ENCODE results near the gene FAM185A.

DNA sequence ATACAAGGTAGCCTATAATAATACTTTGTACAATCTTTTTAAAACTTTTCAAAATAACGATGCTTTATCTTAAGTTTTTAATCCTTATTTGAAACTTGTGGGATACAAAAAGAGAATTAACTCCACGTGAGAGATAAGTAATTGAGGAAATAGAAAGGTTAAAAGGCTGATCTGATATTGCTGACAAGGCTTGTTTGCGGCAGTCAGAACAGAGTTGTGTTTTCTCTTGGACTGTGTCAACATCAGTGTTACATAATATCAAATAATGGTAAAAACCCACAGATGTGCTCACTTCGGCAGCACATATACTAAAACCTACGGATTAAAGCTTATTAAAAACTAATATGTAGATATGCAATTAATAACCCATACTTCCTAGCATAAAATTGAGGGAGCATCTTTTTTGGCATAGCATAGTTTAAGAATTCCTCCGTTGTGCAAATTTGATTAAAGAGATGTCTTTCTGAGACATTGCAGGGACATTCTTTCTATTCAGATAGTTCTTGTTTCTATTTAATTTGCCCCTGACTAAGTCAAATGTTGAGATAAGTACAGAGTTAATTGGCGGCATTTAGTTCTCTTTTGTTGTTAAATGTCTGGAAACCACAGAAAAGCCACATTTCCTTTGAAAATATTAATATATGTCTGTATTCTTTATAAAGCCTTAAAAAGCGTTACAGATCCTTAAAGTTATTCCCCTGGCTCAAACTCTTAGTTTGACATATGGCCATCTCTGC, 63.3 kb downstream of the FAM185A start:
- TF ChIP-seq GATA2 (IDR thresholded peaks at IDR 0.05; ENCODE audit: low read depth, low read length), result no peak
- TF ChIP-seq GATA3 (IDR thresholded peaks at IDR 0.05; ENCODE audit: low read depth, low read length), result no peak
